Transverse colon (tissue), 4 donors: ENCODE data around the gene N4BP2L2.

Experiments
- POLR2A ChIP-seq: fragments of 450-650 bp; IDR thresholded peaks from one replicate; pipeline ENCODE4 v1.6.1; 2016; ENCODE audit warnings: antibody characterized with exemption, mild to moderate bottlenecking, moderate library complexity
- POLR2AphosphoS5 ChIP-seq, 3 donors: sonication (generic); formaldehyde crosslinking; IDR thresholded peaks; one replicate each; pipeline ENCODE4 v1.6.1; 2016; ENCODE audit warnings: antibody characterized with exemption in 3 of 3
- TF ChIP-seq, protein P1 (sequence below), 5 experiments: fragments of 200-600 bp in 3 of 5; fragments of 450-650 bp in 2 of 5; sonication (generic) in 3 of 5; IDR thresholded peaks; 1 replicate in 2 of 5; 2 replicates in 3 of 5; pipeline ENCODE4 v1.5.1; 2016 to 2017; ENCODE audit warnings: antibody characterized with exemption in 5 of 5, inconsistent platforms in 3 of 5, mild to moderate bottlenecking in 2 of 5, moderate library complexity in 1 of 5

DNA sequence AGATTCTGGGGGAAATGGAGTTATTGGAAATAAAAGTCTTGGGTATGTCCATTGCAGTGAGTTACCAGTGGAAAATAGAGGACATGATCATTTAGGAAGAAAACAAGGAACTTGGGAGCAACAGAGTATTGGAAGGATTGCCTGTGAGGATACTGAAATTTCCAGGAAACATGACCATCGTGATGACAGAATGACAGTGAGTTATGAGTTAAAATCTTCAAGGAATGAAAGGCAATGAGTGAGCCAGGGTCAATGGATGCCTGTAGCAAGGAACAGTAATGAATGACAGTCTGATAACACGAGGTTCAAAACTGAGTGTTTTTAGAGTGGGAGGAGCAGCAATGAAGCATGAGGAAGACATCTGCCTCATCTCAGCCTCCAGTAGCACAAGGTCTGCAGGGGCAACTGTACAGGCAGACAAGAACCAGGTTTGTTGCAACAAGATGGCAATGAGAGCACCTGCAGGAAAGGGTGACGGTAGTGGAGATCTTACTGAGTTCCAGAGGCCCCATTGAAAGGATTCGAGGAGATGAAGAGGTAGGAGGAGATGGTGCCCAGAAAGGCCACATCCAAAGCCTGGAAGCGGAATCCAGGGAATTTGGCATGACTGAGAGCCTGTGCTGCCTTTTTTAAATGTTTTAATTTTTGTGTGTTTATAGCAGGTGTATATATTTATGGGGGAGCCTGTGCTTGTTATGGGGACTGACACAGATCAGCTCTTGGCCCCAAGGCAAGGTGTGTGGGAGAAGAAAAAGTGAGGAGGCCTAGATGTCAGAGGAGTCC lies 154.6 kb downstream of the N4BP2L2 start:
- TF ChIP-seq, protein P1, sequence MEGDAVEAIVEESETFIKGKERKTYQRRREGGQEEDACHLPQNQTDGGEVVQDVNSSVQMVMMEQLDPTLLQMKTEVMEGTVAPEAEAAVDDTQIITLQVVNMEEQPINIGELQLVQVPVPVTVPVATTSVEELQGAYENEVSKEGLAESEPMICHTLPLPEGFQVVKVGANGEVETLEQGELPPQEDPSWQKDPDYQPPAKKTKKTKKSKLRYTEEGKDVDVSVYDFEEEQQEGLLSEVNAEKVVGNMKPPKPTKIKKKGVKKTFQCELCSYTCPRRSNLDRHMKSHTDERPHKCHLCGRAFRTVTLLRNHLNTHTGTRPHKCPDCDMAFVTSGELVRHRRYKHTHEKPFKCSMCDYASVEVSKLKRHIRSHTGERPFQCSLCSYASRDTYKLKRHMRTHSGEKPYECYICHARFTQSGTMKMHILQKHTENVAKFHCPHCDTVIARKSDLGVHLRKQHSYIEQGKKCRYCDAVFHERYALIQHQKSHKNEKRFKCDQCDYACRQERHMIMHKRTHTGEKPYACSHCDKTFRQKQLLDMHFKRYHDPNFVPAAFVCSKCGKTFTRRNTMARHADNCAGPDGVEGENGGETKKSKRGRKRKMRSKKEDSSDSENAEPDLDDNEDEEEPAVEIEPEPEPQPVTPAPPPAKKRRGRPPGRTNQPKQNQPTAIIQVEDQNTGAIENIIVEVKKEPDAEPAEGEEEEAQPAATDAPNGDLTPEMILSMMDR (IDR thresholded peaks at IDR 0.05), result no peak
- no peak for TF ChIP-seq POLR2A
- no peak for TF ChIP-seq POLR2AphosphoS5 (IDR thresholded peaks at IDR 0.05)
